CD14-positive monocyte (primary cell): ENCODE data around the gene GLYR1. TPM values are rescaled to one million over a fixed set of nuclear protein-coding genes. Genes with fewer than 3 reads are reported as not detected.

Experiments used
- DNase-seq, 3 donors: peaks; one replicate each; pipeline ENCODE4 v3.0.0-alpha.2; 2011 to 2022
- H2AFZ ChIP-seq: 2 replicates; pipeline ENCODE4 v1.6.0; 2012; ENCODE audit warnings: mild to moderate bottlenecking, low read depth, low read length, inconsistent platforms; ENCODE audit not compliant: insufficient read depth, poor library complexity, severe bottlenecking
- H3K27ac ChIP-seq, 2 donors: 1 replicate in 1 of 2; 2 replicates in 1 of 2; pipeline ENCODE4 v1.5.1; 2012 to 2013; ENCODE audit warnings: low read length in 2 of 2, control low read depth in 1 of 2, inconsistent platforms in 1 of 2, low read depth in 1 of 2, mild to moderate bottlenecking in 1 of 2
- H3K27me3 ChIP-seq, 2 donors: one replicate each; pipeline versions ENCODE4 v1.6.0 to v1.6.1; 2011 to 2013; ENCODE audit warnings: low read length in 2 of 2; ENCODE audit not compliant: control insufficient read depth in 2 of 2, insufficient read depth in 2 of 2
- H3K36me3 ChIP-seq, 2 donors: replicated peaks in 1 of 2; 1 replicate in 1 of 2; 2 replicates in 1 of 2; pipeline versions ENCODE4 v1.5.1 to v1.6.1; 2012 to 2013; ENCODE audit warnings: low read length in 2 of 2, control low read depth in 1 of 2, inconsistent platforms in 1 of 2, mild to moderate bottlenecking in 1 of 2; ENCODE audit not compliant: insufficient read depth in 2 of 2, control insufficient read depth in 1 of 2
- H3K4me1 ChIP-seq, 2 donors: 1 replicate in 1 of 2; 2 replicates in 1 of 2; pipeline versions ENCODE4 v1.5.1 to v1.6.1; 2012 to 2013; ENCODE audit warnings: low read length in 2 of 2, control low read depth in 1 of 2, inconsistent platforms in 1 of 2, mild to moderate bottlenecking in 1 of 2, moderate library complexity in 1 of 2; ENCODE audit not compliant: insufficient read depth in 2 of 2, control insufficient read depth in 1 of 2
- H3K4me2 ChIP-seq: replicated peaks from 2 replicates; pipeline ENCODE3; 2012; ENCODE audit warnings: low read length, moderate library complexity, mild to moderate bottlenecking; ENCODE audit not compliant: poor library complexity, severe bottlenecking; ENCODE audit errors: extremely low read depth
- H3K4me3 ChIP-seq, 3 experiments: fragments of 200-600 bp in 1 of 3; sonication (generic) in 1 of 3; replicated peaks in 1 of 3; 1 replicate in 2 of 3; 2 replicates in 1 of 3; pipeline ENCODE4 v1.5.1; 2011 to 2013; ENCODE audit warnings: low read length in 3 of 3, mild to moderate bottlenecking in 3 of 3, control low read depth in 2 of 3, low read depth in 2 of 3, inconsistent platforms in 1 of 3, moderate library complexity in 1 of 3
- H3K79me2 ChIP-seq: 2 replicates; pipeline ENCODE4 v1.6.0; 2012; ENCODE audit warnings: mild to moderate bottlenecking, control low read depth, inconsistent platforms, low read length, moderate library complexity; ENCODE audit not compliant: insufficient read depth
- H3K9ac ChIP-seq: 2 replicates; pipeline ENCODE4 v1.6.0; 2017; ENCODE audit warnings: low read length, mild to moderate bottlenecking; ENCODE audit not compliant: insufficient read depth, poor library complexity, severe bottlenecking
- H3K9me3 ChIP-seq, 2 donors: replicated peaks in 1 of 2; 1 replicate in 1 of 2; 2 replicates in 1 of 2; pipeline versions ENCODE4 v1.5.1 to v1.6.1; 2012 to 2013; ENCODE audit warnings: low read length in 2 of 2, control low read depth in 1 of 2; ENCODE audit not compliant: control insufficient read depth in 1 of 2, insufficient read depth in 1 of 2
- H4K20me1 ChIP-seq: 2 replicates; pipeline ENCODE4 v1.6.0; 2012; ENCODE audit warnings: mild to moderate bottlenecking, low read length, control low read depth, moderate library complexity; ENCODE audit not compliant: insufficient read depth
- H3K27ac Mint-ChIP-seq, 7 donors: one replicate each; pipeline ENCODE4 v1.8.0; 2020; ENCODE audit warnings: mild to moderate bottlenecking in 7 of 7, mixed read lengths in 7 of 7, moderate library complexity in 6 of 7, inconsistent platforms in 2 of 7
- H3K27me3 Mint-ChIP-seq, 3 donors: one replicate each; pipeline ENCODE4 v1.8.0; 2021 to 2022; ENCODE audit warnings: low read depth in 3 of 3, mild to moderate bottlenecking in 3 of 3, mixed read lengths in 3 of 3, moderate library complexity in 3 of 3, inconsistent platforms in 1 of 3
- H3K36me3 Mint-ChIP-seq, 2 donors: one replicate each; pipeline ENCODE4 v1.8.0; 2020; ENCODE audit warnings: mixed read lengths in 2 of 2, inconsistent platforms in 1 of 2, mild to moderate bottlenecking in 1 of 2
- H3K4me1 Mint-ChIP-seq: one replicate; pipeline ENCODE4 v1.8.0; 2020; ENCODE audit warnings: mild to moderate bottlenecking, mixed read lengths
- H3K4me3 Mint-ChIP-seq, 2 donors: one replicate each; pipeline ENCODE4 v1.8.0; 2020; ENCODE audit warnings: mild to moderate bottlenecking in 2 of 2, mixed read lengths in 2 of 2, moderate library complexity in 1 of 2
- H3K9me3 Mint-ChIP-seq, 7 donors: one replicate each; pipeline ENCODE4 v1.8.0; 2020 to 2022; ENCODE audit warnings: mixed read lengths in 7 of 7, mild to moderate bottlenecking in 6 of 7, moderate library complexity in 6 of 7, inconsistent platforms in 2 of 7
- WGBS: methylation state at CpG from one replicate; pipeline ENCODE4 v1.1.5; 2013; ENCODE audit warnings: missing lambda C conversion rate; ENCODE audit not compliant: insufficient coverage; 5-methylcytosine and 5-hydroxymethylcytosine counted together
- intact Hi-C, 2 donors: fragments of 100-400 bp; cut with micrococcal nuclease; formaldehyde crosslinking; loops; one replicate each; pipeline versions ENCODE4 v1.15.0 to v1.15.1; 2023
- polyA plus RNA-seq, 3 donors: library from polyadenylated mRNA; depleted of rRNA in 1 of 3; unstranded in 2 of 3; stranded (reverse) in 1 of 3; fragments of 300-500 nt in 2 of 3; fragments of >200 nt in 1 of 3; fragmentation: Illumina TruSeq in 2 of 3; gene quantifications; 1 replicate in 2 of 3; 2 replicates in 1 of 3; pipeline ENCODE4 v1.2.3, GENCODE V29; 2012 to 2021
- TF ChIP-seq, protein P1 (sequence below): fragments of 200-600 bp; IDR thresholded peaks from one replicate; pipeline ENCODE4 v1.8.0; 2022; ENCODE audit warnings: antibody characterized with exemption, mild to moderate bottlenecking

GLYR1 gene
- polyA plus RNA-seq, 3 donors: 34.2 to 41.9 (median 39.3) TPM

DNA sequence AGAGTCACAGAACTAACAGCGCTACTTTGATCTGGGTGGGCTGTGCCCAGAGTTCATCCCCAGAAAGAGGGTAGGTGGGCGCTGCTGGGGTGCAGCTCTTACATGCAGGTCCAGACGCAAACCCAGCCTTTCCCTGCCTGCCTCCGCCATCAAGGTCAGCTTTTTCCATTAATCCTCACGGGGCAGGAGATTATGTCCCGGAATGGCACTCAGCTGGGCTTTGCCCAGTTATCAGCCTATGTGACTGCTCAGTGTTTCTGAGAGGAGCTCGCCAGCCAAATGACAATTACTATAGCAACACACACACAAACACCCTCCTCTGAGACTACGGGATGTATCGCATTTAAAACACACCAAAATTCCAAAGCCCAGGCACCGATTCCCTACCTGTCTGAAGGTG, 20.1 kb downstream of the GLYR1 start:
- H3K36me3 Mint-ChIP-seq: peaks cover 83 to 100% of the 10 kb centered on the region in 2 donors
- peaks cover 86 to 100% of the 10 kb centered on the region in 2 donors for H3K36me3 ChIP-seq
- no peak overlapping the region for H2AFZ ChIP-seq
- peaks cover 32% of the 10 kb centered on the region for H4K20me1 ChIP-seq
- H3K9me3 Mint-ChIP-seq: peaks cover 0 to 3% (median 0%) of the 10 kb centered on the region in 7 donors
- intact Hi-C loops: no loop called here
- no peaks in the 10 kb centered on the region for H3K4me1 ChIP-seq
- H3K4me3 Mint-ChIP-seq: no peak overlapping the region
- peaks cover 3% of the 10 kb centered on the region for H3K79me2 ChIP-seq
- no peak overlapping the region for H3K9ac ChIP-seq
- H3K4me2 ChIP-seq: no peak overlapping the region
- H3K4me1 Mint-ChIP-seq: no peaks in the 10 kb centered on the region
- DNase-seq: no peak
- H3K27me3 Mint-ChIP-seq: no peaks in the 10 kb centered on the region
- H3K4me3 ChIP-seq: no peak overlapping the region
- TF ChIP-seq, protein P1, sequence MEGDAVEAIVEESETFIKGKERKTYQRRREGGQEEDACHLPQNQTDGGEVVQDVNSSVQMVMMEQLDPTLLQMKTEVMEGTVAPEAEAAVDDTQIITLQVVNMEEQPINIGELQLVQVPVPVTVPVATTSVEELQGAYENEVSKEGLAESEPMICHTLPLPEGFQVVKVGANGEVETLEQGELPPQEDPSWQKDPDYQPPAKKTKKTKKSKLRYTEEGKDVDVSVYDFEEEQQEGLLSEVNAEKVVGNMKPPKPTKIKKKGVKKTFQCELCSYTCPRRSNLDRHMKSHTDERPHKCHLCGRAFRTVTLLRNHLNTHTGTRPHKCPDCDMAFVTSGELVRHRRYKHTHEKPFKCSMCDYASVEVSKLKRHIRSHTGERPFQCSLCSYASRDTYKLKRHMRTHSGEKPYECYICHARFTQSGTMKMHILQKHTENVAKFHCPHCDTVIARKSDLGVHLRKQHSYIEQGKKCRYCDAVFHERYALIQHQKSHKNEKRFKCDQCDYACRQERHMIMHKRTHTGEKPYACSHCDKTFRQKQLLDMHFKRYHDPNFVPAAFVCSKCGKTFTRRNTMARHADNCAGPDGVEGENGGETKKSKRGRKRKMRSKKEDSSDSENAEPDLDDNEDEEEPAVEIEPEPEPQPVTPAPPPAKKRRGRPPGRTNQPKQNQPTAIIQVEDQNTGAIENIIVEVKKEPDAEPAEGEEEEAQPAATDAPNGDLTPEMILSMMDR: no peak
- H3K27ac ChIP-seq: peak overlapping the region in 1 of 2 donors; percentile 5
- H3K9me3 ChIP-seq: no peaks in the 10 kb centered on the region
- WGBS: 96% methylated on average over 10 of the region's 10 CpGs
- peak overlapping the region in 2 of 7 donors; percentile 37 to 65 for H3K27ac Mint-ChIP-seq
- H3K27me3 ChIP-seq: no peaks in the 10 kb centered on the region

DNA sequence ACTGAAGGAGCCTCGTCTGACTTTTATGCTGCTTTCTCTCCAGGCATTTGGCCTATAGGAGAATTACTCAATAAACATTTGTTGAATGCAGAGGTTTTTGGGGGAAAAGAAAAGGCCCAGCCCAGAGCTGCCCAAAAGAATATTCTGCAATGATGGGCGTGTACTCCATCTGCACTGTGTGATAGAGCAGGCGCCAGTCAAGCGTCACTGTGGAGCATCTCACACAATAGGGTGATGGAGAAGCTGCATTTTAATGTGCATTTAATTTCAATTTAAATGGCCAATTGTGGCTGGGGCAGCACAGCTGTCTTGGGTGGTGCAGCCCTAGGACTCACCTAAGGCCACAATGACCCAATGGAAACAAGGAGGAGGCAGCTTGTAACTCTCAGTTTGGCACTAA, 20.6 kb downstream of the GLYR1 start:
- Histone ChIP-seq H3K4me1 (no peaks in the 10 kb centered on the region), H3K9me3 (no peaks in the 10 kb centered on the region), H4K20me1 (peaks cover 32% of the 10 kb centered on the region), H3K27ac (peak overlapping the region in 1 of 2 donors; percentile 5), H3K36me3 (peaks cover 86 to 100% of the 10 kb centered on the region in 2 donors), H3K4me2 (no peak overlapping the region), H3K79me2 (peaks cover 3% of the 10 kb centered on the region), H3K27me3 (no peaks in the 10 kb centered on the region), H3K9ac (no peak overlapping the region), H2AFZ (no peak overlapping the region), H3K4me3 (no peak overlapping the region)
- intact Hi-C loops: no loop called here
- TF ChIP-seq, protein P1: no peak
- DNase-seq: no peak
- H3K4me1 Mint-ChIP-seq: no peaks in the 10 kb centered on the region
- 97% methylated on average over 3 of the region's 4 CpGs for WGBS
- H3K4me3 Mint-ChIP-seq: no peak overlapping the region
- peaks cover 0 to 3% (median 0%) of the 10 kb centered on the region in 7 donors for H3K9me3 Mint-ChIP-seq
- H3K36me3 Mint-ChIP-seq: peaks cover 83 to 100% of the 10 kb centered on the region in 2 donors
- H3K27me3 Mint-ChIP-seq: no peaks in the 10 kb centered on the region
- peak overlapping the region in 1 of 7 donors; percentile 37 for H3K27ac Mint-ChIP-seq
